Ishikawa (cell line): Measurements from ENCODE around the gene GRM1.

Source experiments
- CEBPB ChIP-seq: IDR thresholded peaks from 2 replicates; pipeline ENCODE4 v1.6.1; 2012
- EP300 ChIP-seq: IDR thresholded peaks from 2 replicates; pipeline ENCODE4 v1.6.1; 2012; ENCODE audit warnings: borderline replicate concordance
- FOXM1 ChIP-seq: IDR thresholded peaks from 2 replicates; pipeline ENCODE4 v1.6.1; 2012; ENCODE audit warnings: low read depth, borderline replicate concordance
- MAX ChIP-seq: IDR thresholded peaks from 2 replicates; pipeline ENCODE4 v1.6.1; 2012
- REST ChIP-seq: IDR thresholded peaks from 2 replicates; pipeline ENCODE4 v1.6.1; 2012; ENCODE audit warnings: low read depth, mild to moderate bottlenecking
- TAF1 ChIP-seq: IDR thresholded peaks from 2 replicates; pipeline ENCODE4 v1.6.1; 2012; ENCODE audit warnings: low read depth, mild to moderate bottlenecking
- USF1 ChIP-seq: IDR thresholded peaks from 2 replicates; pipeline ENCODE4 v1.6.1; 2012
- ZBTB7A ChIP-seq: IDR thresholded peaks from 2 replicates; pipeline ENCODE4 v1.6.1; 2012; ENCODE audit warnings: low read depth

- TF ChIP-seq CEBPB (no peak), ZBTB7A (no peak), EP300 (no peak), REST (no peak), FOXM1 (no peak), TAF1 (no peak), MAX (no peak), USF1 (no peak)
Observed at GRCh38 chr6:146209942-146210341, 181.1 kb downstream of the GRM1 start.
